CMK (cell line): ENCODE results near the gene CENPB.
A peak's percentile ranks its signal among the peaks of the same experiment; 100 is the strongest.
"Not testable (repeated sequence)": the region's sequence is repeated elsewhere in the genome, so short reads cannot be mapped to it uniquely, and the experiment has no call there.

Source experiments
- DNase-seq: peaks from one replicate; pipeline ENCODE4 v3.0.0-alpha.2; 2010; ENCODE audit warnings: low read depth

Gene CENPB

GRCh38 chr20:3811467-3812258, 25.1 kb upstream of the CENPB start:
- peak; percentile 72 for DNase-seq

- DNase-seq: no peak
Observed at GRCh38 chr20:3808544-3808943, 22.0 kb upstream of the CENPB start.

- no peak for DNase-seq
Observed at GRCh38 chr20:3804781-3805180, 18.2 kb upstream of the CENPB start.

- no peak for DNase-seq
Observed at GRCh38 chr20:3804254-3804751, 17.8 kb upstream of the CENPB start.

GRCh38 chr20:3803854-3804253, 17.3 kb upstream of the CENPB start:
- no peak for DNase-seq

- no peak for DNase-seq
Observed at GRCh38 chr20:3803289-3803688, 16.7 kb upstream of the CENPB start.

GRCh38 chr20:3802524-3803239, 16.1 kb upstream of the CENPB start:
- DNase-seq: no peak

GRCh38 chr20:3801846-3802245, 15.3 kb upstream of the CENPB start:
- DNase-seq: no peak

GRCh38 chr20:3801299-3801698, 14.8 kb upstream of the CENPB start:
- DNase-seq: no peak

- DNase-seq: no peak
Observed at GRCh38 chr20:3800878-3801260, 14.3 kb upstream of the CENPB start.

- no peak for DNase-seq
Observed at GRCh38 chr20:3800256-3800877, 13.8 kb upstream of the CENPB start.

GRCh38 chr20:3798908-3799248, 12.3 kb upstream of the CENPB start:
- DNase-seq: no peak

- no peak for DNase-seq
Observed at GRCh38 chr20:3798373-3798768, 11.8 kb upstream of the CENPB start.

GRCh38 chr20:3797592-3798372, 11.2 kb upstream of the CENPB start:
- no peak for DNase-seq

GRCh38 chr20:3797226-3797545, 10.6 kb upstream of the CENPB start:
- no peak for DNase-seq

GRCh38 chr20:3796477-3797225, 10.1 kb upstream of the CENPB start:
- no peak for DNase-seq

- DNase-seq: peak; percentile 77
Observed at GRCh38 chr20:3795511-3796468, 9.2 kb upstream of the CENPB start, which contains the start of gene CDC25B. CDC25B (plus strand) TSS chr20:3796310; CDS start chr20:3796532, 222 bp downstream.

GRCh38 chr20:3794701-3795420, 8.3 kb upstream of the CENPB start:
- no peak for DNase-seq

- not testable (repeated sequence) for DNase-seq
Observed at GRCh38 chr20:3794168-3794567, 7.6 kb upstream of the CENPB start.

GRCh38 chr20:3789201-3789600, 2.7 kb upstream of the CENPB start:
- not testable (repeated sequence) for DNase-seq
